Naive thymus-derived CD8-positive, alpha-beta T cell (primary cell): ENCODE results near the gene LMF2. TPM values are rescaled to one million over a fixed set of nuclear protein-coding genes. Genes with fewer than 3 reads are reported as not detected.
A peak's percentile ranks its signal among the peaks of the same experiment; 100 is the strongest.
"Not testable (repeated sequence)": the region's sequence is repeated elsewhere in the genome, so short reads cannot be mapped to it uniquely, and the experiment has no call there.

Experiments used
- ATAC-seq, 2 donors: fragments of 150-1000 bp; cut with Tn5 transposase in 1 of 2; sonication (Bioruptor Pico), chemical (Tn5 transposase) in 1 of 2; 1 replicate in 1 of 2; 2 replicates in 1 of 2; pipeline ENCODE4 v1.10.0; 2021; ENCODE audit warnings: mild to moderate bottlenecking in 2 of 2, moderate library complexity in 2 of 2
- POLR2A ChIA-PET: fragments of 350-600 bp; sonication (Branson Sonifier 250); formaldehyde crosslinking; loops from one replicate; lab custom pipeline; 2021; ENCODE audit warnings: antibody characterized with exemption; lab: Charles Lee
- DNase-seq, 10 donors: peaks; one replicate each; pipeline versions ENCODE4 v3.0.0 to v3.0.0-alpha.2; 2020 to 2022
- H3K27ac Mint-ChIP-seq, 10 donors: one replicate each; pipeline ENCODE4 v1.8.0; 2020 to 2022; ENCODE audit warnings: mild to moderate bottlenecking in 10 of 10, mixed read lengths in 10 of 10, moderate library complexity in 4 of 10, inconsistent platforms in 1 of 10
- H3K27me3 Mint-ChIP-seq, 5 donors: one replicate each; pipeline ENCODE4 v1.8.0; 2021 to 2022; ENCODE audit warnings: mixed read lengths in 5 of 5
- H3K36me3 Mint-ChIP-seq, 3 donors: one replicate each; pipeline ENCODE4 v1.8.0; 2020 to 2022; ENCODE audit warnings: mixed read lengths in 3 of 3, mild to moderate bottlenecking in 2 of 3, inconsistent platforms in 1 of 3
- H3K4me1 Mint-ChIP-seq, 4 donors: one replicate each; pipeline ENCODE4 v1.8.0; 2021 to 2022; ENCODE audit warnings: mixed read lengths in 4 of 4
- H3K4me3 Mint-ChIP-seq, 10 donors: one replicate each; pipeline ENCODE4 v1.8.0; 2020 to 2022; ENCODE audit warnings: mild to moderate bottlenecking in 10 of 10, mixed read lengths in 10 of 10, moderate library complexity in 6 of 10, inconsistent platforms in 1 of 10
- H3K9me3 Mint-ChIP-seq, 9 donors: one replicate each; pipeline ENCODE4 v1.8.0; 2020 to 2022; ENCODE audit warnings: mixed read lengths in 9 of 9, mild to moderate bottlenecking in 3 of 9, inconsistent platforms in 1 of 9, moderate library complexity in 1 of 9
- polyA plus RNA-seq, 3 donors: library from polyadenylated mRNA; unstranded; fragments of 300-500 nt; fragmentation: Illumina TruSeq; gene quantifications; one replicate each; pipeline ENCODE4 v1.2.3, GENCODE V29; 2021
- total RNA-seq, 8 experiments: library from RNA in 2 of 8; stranded (reverse) in 2 of 8; gene quantifications; one replicate each; pipeline ENCODE4 v1.2.3 and lab custom pipeline; 2021 to 2026

Gene LMF2
- total and polyA plus RNA-seq, 5 experiments from 2014 or later, result 15.1 to 128 (median 19.6) TPM

- peaks cover 12 to 22% (median 17%) of the 10 kb centered on the region in 4 donors for H3K4me1 Mint-ChIP-seq
- no peak overlapping the region for H3K27ac Mint-ChIP-seq
- DNase-seq, result no peak
- no peak for ATAC-seq
- H3K9me3 Mint-ChIP-seq, result no peaks in the 10 kb centered on the region
- H3K4me3 Mint-ChIP-seq, result peak overlapping the region in 2 of 10 donors; percentile 4 to 34
- H3K36me3 Mint-ChIP-seq, result peaks cover 0 to 28% (median 1%) of the 10 kb centered on the region in 3 donors
- no peaks in the 10 kb centered on the region for H3K27me3 Mint-ChIP-seq
- POLR2A ChIA-PET, result interaction anchor here (1.2 to 5.6 kb wide), 5 partner anchors 14 to 179 kb away, joined by 3 to 128 read pairs (median 3); partner anchors contain the start of genes KLHDC7B, LMF2, NCAPH2 and PPP6R2
Observed at GRCh38 chr22:50522208-50522805, 14.8 kb upstream of the LMF2 start.

DNA sequence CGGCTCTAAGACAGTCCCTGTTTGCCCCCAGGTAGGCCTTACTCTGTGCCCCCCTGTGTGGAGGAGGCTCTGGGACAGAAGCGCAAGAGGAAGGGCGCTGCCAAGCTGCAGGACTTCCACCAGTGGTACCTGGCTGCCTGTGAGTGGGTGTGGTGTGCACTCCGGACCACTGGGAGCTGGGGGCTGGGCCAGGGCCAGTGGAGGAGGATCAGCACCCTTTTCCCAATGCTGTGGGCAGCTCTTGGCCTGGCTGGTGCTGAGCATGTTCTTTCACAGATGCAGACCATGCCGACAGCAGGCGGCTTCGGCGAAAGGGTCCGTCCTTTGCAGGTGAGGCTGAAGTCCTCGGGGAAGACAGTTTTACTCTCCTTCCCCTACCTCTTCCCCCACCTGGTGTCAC lies 14.2 kb upstream of the LMF2 start:
- POLR2A ChIA-PET, result interaction anchor here (1.4 to 5.6 kb wide), 2 partner anchors 13 to 41 kb away, joined by 3 to 128 read pairs; partner anchors contain the start of genes LMF2, NCAPH2 and SYCE3
- no peak overlapping the region for H3K4me3 Mint-ChIP-seq
- peaks cover 7 to 17% (median 11%) of the 10 kb centered on the region in 4 donors for H3K4me1 Mint-ChIP-seq
- DNase-seq (no peak), ATAC-seq (no peak)
- no peaks in the 10 kb centered on the region for H3K27me3 Mint-ChIP-seq
- peaks cover 0 to 28% (median 1%) of the 10 kb centered on the region in 3 donors for H3K36me3 Mint-ChIP-seq
- no peak overlapping the region for H3K27ac Mint-ChIP-seq
- H3K9me3 Mint-ChIP-seq, result no peaks in the 10 kb centered on the region

DNA sequence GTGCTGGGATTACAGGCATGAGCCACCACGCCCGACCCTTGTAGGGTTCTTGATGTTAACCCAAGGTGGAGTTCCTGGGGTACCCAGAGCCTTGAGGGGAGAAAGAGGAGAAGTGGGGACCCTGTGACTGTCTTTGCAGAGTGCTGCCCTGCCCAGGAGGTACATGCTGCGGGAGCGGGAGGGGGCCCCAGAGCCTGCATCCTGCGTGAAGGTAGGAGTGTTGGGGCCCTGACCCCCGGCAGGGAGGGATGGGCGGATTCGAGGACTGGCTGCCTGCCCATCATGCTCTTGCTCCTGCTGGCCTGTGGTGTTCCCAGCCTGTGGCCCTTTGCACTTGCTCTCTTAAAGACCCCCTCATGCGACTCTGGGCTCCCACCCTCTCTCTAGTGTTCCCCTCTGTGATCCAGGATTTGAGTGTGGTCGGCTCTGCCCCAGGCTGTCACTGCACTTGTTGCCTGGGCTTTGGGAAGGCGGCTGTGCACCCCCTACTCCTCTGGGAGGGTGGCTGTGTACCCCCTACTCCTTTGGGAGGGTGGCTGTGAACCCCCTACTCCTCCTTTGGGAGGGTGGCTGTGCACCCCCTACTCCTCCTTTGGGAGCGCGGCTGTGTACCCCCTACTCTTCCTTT lies 13.4 kb upstream of the LMF2 start:
- H3K4me3 Mint-ChIP-seq, result peak overlapping the region in 1 of 10 donors; percentile 32
- peak overlapping the region in 1 of 10 donors; percentile 50 for H3K27ac Mint-ChIP-seq
- POLR2A ChIA-PET, result interaction anchor here (5.6 kb wide), 1 partner anchor 13 kb away, joined by 128 read pairs; the partner anchor contains the start of genes LMF2 and NCAPH2

DNA sequence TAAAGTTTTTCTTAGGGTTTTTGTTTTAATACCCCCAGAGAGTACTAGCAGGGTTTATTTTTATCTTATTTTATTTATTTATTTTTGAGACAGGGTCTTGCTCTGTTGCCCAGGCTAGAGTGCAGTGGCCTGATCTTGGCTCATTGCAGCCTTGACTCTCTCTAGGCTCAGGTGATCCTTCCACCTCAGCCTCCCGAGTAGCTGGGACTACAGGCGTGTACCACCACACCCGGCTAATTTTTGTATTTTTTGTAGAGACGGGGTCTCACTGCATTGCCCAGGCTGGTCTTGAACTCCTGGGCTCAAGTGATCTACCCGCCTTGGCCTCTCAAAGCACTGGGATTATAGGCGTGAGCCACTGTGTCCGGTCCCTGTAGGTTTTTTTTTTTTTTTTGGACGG lies 12.7 kb upstream of the LMF2 start:
- Mint-ChIP-seq H3K36me3 (peaks cover 0 to 39% (median 3%) of the 10 kb centered on the region in 3 donors), H3K4me1 (peaks cover 9 to 23% (median 14%) of the 10 kb centered on the region in 4 donors), H3K27ac (peak overlapping the region in 1 of 10 donors; percentile 34)
- H3K4me3 Mint-ChIP-seq, POLR2A ChIA-PET, ATAC-seq, H3K27me3 Mint-ChIP-seq, H3K9me3 Mint-ChIP-seq, DNase-seq: not testable (repeated sequence)

More for the DNA sequence above, 13.4 kb upstream of the LMF2 start:
- ATAC-seq (no peak), DNase-seq (no peak)
- Mint-ChIP-seq H3K36me3 (peaks cover 0 to 36% (median 1%) of the 10 kb centered on the region in 3 donors), H3K9me3 (no peaks in the 10 kb centered on the region), H3K4me1 (peaks cover 8 to 19% (median 10%) of the 10 kb centered on the region in 4 donors), H3K27me3 (no peaks in the 10 kb centered on the region)

DNA sequence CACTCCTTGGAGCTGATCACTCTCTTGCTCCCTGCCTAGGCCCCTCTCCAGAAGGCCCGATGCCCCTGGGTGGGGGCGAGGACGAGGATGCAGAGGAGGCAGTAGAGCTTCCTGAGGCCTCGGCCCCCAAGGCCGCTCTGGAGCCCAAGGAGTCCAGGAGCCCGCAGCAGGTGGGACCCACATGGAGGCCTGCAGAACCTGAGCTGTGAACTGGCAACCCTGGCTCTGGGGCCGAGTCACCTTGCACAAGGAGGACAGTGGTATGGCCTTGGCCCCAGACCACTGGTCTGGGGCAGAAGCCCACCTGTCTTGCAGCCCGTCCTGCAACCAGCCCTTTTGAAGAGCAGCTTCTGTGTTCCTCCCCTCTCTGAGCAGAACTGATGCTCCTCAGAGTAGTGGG lies 11.6 kb upstream of the LMF2 start:
- Mint-ChIP-seq H3K27me3 (no peaks in the 10 kb centered on the region), H3K36me3 (peaks cover 0 to 42% (median 3%) of the 10 kb centered on the region in 3 donors), H3K9me3 (no peaks in the 10 kb centered on the region), H3K4me3 (no peak overlapping the region), H3K4me1 (peaks cover 8 to 24% (median 13%) of the 10 kb centered on the region in 4 donors), H3K27ac (no peak overlapping the region)
- POLR2A ChIA-PET, result interaction anchor here (1.0 to 1.1 kb wide), 2 partner anchors 10 to 12 kb away, joined by 5 to 8 read pairs; partner anchors contain the start of genes LMF2 and NCAPH2
- ATAC-seq, result no peak
- DNase-seq, result no peak

GRCh38 chr22:50518606-50519005 lies 11.1 kb upstream of the LMF2 start:
- H3K4me3 Mint-ChIP-seq, result no peak overlapping the region
- no peaks in the 10 kb centered on the region for H3K27me3 Mint-ChIP-seq
- H3K36me3 Mint-ChIP-seq, result peaks cover 0 to 42% (median 3%) of the 10 kb centered on the region in 3 donors
- no peaks in the 10 kb centered on the region for H3K9me3 Mint-ChIP-seq
- no peak for DNase-seq
- H3K4me1 Mint-ChIP-seq, result peaks cover 8 to 24% (median 15%) of the 10 kb centered on the region in 4 donors
- POLR2A ChIA-PET, result interaction anchor here (1.1 to 1.2 kb wide), 2 partner anchors 12 to 20 kb away, joined by 3 to 8 read pairs; partner anchors contain the start of genes LMF2 and NCAPH2
- no peak for ATAC-seq
- H3K27ac Mint-ChIP-seq, result no peak overlapping the region

DNA sequence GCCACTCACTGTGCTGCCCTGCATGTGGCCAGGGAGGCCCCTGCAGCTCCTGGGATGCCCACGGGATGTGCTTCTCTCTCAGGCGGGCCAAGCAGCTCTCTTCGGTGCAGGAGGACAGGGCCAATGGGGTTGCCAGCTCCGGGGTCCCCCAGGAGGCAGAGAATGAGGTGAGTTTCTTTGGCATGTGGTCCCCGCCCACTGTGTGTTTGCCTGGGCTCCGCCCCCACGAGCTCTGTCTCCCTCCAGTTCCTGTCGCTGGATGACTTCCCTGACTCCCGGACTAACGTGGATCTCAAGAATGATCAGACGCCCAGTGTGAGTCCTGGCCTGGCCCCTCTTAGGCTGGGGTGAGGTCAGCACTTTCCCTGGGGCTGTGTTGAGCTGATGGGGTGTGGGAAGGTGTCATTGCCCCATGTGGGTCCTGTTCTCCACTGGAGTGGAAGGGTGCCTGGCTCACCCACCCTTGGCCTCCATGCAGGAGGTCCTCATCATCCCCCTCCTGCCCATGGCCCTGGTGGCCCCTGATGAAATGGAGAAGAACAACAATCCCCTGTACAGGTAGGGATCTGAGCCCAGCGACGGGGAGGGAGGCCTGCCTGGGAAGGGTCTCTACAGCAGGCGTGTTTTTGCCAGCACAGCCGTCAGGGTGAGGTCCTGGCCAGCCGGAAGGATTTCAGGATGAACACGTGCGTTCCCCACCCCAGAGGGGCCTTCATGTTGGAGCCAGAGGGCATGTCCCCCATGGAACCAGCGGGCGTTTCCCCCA lies 10.2 kb upstream of the LMF2 start:
- peaks cover 7 to 20% (median 15%) of the 10 kb centered on the region in 4 donors for H3K4me1 Mint-ChIP-seq
- H3K36me3 Mint-ChIP-seq, result peaks cover 0 to 41% (median 3%) of the 10 kb centered on the region in 3 donors
- H3K27me3 Mint-ChIP-seq, result no peaks in the 10 kb centered on the region
- ATAC-seq, result no peak
- H3K4me3 Mint-ChIP-seq, result no peak overlapping the region
- DNase-seq, result no peak
- no peaks in the 10 kb centered on the region for H3K9me3 Mint-ChIP-seq
- no peak overlapping the region for H3K27ac Mint-ChIP-seq
- POLR2A ChIA-PET, result interaction anchor here (1.2 kb wide), 2 partner anchors 8 to 20 kb away, joined by 3 read pairs; partner anchors contain the start of gene SCO2

DNA sequence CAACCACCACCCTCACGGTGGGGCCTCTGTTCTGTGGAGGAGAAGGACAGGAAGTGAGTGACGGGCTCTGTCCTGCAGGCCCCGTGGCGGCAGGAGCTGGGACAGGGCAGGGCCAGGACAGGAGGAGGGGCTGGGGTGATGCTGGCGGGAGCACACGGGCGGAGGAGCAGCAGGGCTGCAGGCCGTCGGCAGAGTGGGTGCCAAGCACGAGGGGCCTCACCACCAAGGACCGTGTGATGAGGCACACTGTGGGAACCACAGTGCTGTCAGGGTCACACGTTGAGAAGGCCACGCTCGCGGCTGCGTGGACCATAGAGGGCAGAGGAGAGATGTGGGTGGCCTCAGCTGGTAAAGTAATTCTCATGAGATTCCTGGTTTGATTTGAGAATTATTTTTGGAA lies 9.4 kb upstream of the LMF2 start:
- no peak overlapping the region for H3K27ac Mint-ChIP-seq
- H3K9me3 Mint-ChIP-seq, result no peaks in the 10 kb centered on the region
- ATAC-seq (no peak), DNase-seq (no peak)
- no peaks in the 10 kb centered on the region for H3K27me3 Mint-ChIP-seq
- POLR2A ChIA-PET, result interaction anchor here (0.6 to 1.2 kb wide), 2 partner anchors 9 to 65 kb away, joined by 3 to 7 read pairs; partner anchors contain the start of gene SCO2
- H3K4me1 Mint-ChIP-seq, result peaks cover 9 to 24% (median 15%) of the 10 kb centered on the region in 4 donors
- no peak overlapping the region for H3K4me3 Mint-ChIP-seq
- H3K36me3 Mint-ChIP-seq, result peaks cover 0 to 45% (median 3%) of the 10 kb centered on the region in 3 donors

DNA sequence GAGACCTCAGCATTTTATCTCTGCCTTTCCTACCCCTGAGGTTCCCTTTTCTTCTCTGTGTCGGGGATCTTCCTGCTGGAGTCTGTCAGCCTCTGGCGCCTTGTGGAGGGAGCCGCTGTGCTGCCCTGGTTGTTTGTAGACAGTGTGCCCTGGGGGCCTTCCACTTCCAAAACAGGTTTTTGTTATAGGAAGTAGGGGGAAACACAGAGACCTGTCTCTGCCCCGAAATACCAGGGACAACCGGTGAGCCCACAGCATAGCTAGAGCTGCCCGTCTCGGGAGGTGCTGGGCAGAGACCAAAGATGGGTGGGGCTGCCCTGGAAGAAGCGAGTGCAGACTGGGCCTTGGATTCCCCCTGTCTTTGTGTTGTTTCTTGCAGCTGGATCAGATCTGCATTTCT lies 8.6 kb upstream of the LMF2 start:
- H3K27me3 Mint-ChIP-seq, result no peaks in the 10 kb centered on the region
- H3K4me3 Mint-ChIP-seq, result no peak overlapping the region
- no peak overlapping the region for H3K27ac Mint-ChIP-seq
- H3K9me3 Mint-ChIP-seq, result no peaks in the 10 kb centered on the region
- H3K4me1 Mint-ChIP-seq, result peaks cover 9 to 24% (median 15%) of the 10 kb centered on the region in 4 donors
- no peak for DNase-seq
- no peak for ATAC-seq
- peaks cover 0 to 46% (median 3%) of the 10 kb centered on the region in 3 donors for H3K36me3 Mint-ChIP-seq
- POLR2A ChIA-PET, result interaction anchor here (0.7 to 2.2 kb wide), 4 partner anchors 9 to 265 kb away, joined by 3 to 10 read pairs (median 4); partner anchors contain the start of genes HDAC10, SCO2 and TYMP

- peaks cover 14 to 37% (median 25%) of the 10 kb centered on the region in 4 donors for H3K4me1 Mint-ChIP-seq
- POLR2A ChIA-PET, result interaction anchor here (0.5 to 0.7 kb wide), 2 partner anchors 12 to 115 kb away, joined by 3 to 5 read pairs; partner anchors contain the start of gene SCO2
- H3K9me3 Mint-ChIP-seq, result no peaks in the 10 kb centered on the region
- H3K27me3 Mint-ChIP-seq, result no peaks in the 10 kb centered on the region
- no peak overlapping the region for H3K27ac Mint-ChIP-seq
- ATAC-seq (no peak), DNase-seq (no peak)
- no peak overlapping the region for H3K4me3 Mint-ChIP-seq
- H3K36me3 Mint-ChIP-seq, result peaks cover 0 to 29% (median 2%) of the 10 kb centered on the region in 3 donors
Observed at GRCh38 chr22:50513175-50513574, 5.7 kb upstream of the LMF2 start.

GRCh38 chr22:50508897-50509296 lies 1.4 kb upstream of the LMF2 start:
- DNase-seq (no peak), ATAC-seq (no peak)
- Mint-ChIP-seq H3K27ac (peak overlapping the region; percentile 85 to 100 (median 96)), H3K36me3 (peaks cover 0 to 14% (median 0%) of the 10 kb centered on the region in 3 donors), H3K4me3 (peak overlapping the region; percentile 87 to 96 (median 94)), H3K4me1 (peaks cover 5 to 25% (median 16%) of the 10 kb centered on the region in 4 donors), H3K27me3 (no peaks in the 10 kb centered on the region), H3K9me3 (no peaks in the 10 kb centered on the region)
- POLR2A ChIA-PET, result interaction anchor here (1.3 to 7.9 kb wide), 14 partner anchors 10 to 308 kb away, joined by 3 to 128 read pairs (median 5); partner anchors contain the start of genes ARSA, CHKB, SCO2 and SELENOO
